SKM-1 treated with dmso at 0.1 percent for 144 hours (cell line): ENCODE data around the gene HOXC5.

Source experiments
- DNase-seq: peaks from one replicate; lab custom pipeline; 2025; ENCODE audit not compliant: unreplicated experiment; lab: John Stamatoyannopoulos, UW

HOXC5 gene

GRCh38 chr12:54019091-54019811 lies 13.6 kb upstream of the HOXC5 start:
- no peak for DNase-seq

- DNase-seq = no peak
Observed at GRCh38 chr12:54019924-54020590, 12.8 kb upstream of the HOXC5 start.

GRCh38 chr12:54020591-54021405 lies 12.1 kb upstream of the HOXC5 start:
- DNase-seq = no peak

GRCh38 chr12:54021432-54022013 lies 11.3 kb upstream of the HOXC5 start:
- no peak for DNase-seq

GRCh38 chr12:54022960-54023884 lies 9.6 kb upstream of the HOXC5 start:
- DNase-seq = no peak

- no peak for DNase-seq
Observed at GRCh38 chr12:54024127-54024526, 8.7 kb upstream of the HOXC5 start.

GRCh38 chr12:54024581-54025305 lies 8.1 kb upstream of the HOXC5 start:
- DNase-seq = no peak

- DNase-seq = no peak
Observed at GRCh38 chr12:54025499-54026405, 7.1 kb upstream of the HOXC5 start.

- DNase-seq = no peak
Observed at GRCh38 chr12:54026640-54027441, 6.0 kb upstream of the HOXC5 start.

- DNase-seq = no peak
Observed at GRCh38 chr12:54027442-54027786, 5.4 kb upstream of the HOXC5 start.

GRCh38 chr12:54028314-54029201 lies 4.3 kb upstream of the HOXC5 start, which contains the start of gene HOXC6:
Gene HOXC6, plus strand, starts transcription at chr12:54028440. Its CDS starts 82 bp downstream, at chr12:54028522.
- no peak for DNase-seq

- DNase-seq = no peak
Observed at GRCh38 chr12:54029529-54030441, 3.1 kb upstream of the HOXC5 start.

- DNase-seq = no peak
Observed at GRCh38 chr12:54030442-54030801, 2.4 kb upstream of the HOXC5 start.

- no peak for DNase-seq
Observed at GRCh38 chr12:54030889-54031471, 1.9 kb upstream of the HOXC5 start.

- no peak for DNase-seq
Observed at GRCh38 chr12:54031480-54031879, 1.4 kb upstream of the HOXC5 start.
